ENCODE measurements around the gene PDIA6.

Gene PDIA6

GRCh38 chr2:10796703-10797102 lies 15.9 kb downstream of the PDIA6 start:
- TF ChIP-seq PAX5 (IDR thresholded peaks at IDR 0.05; ENCODE audit: insufficient read depth, low read length, severe bottlenecking) (no peak), TAF1 (IDR thresholded peaks at IDR 0.05; ENCODE audit: low read depth, low read length) (no peak), SPI1 (IDR thresholded peaks at IDR 0.05; ENCODE audit: low read depth, low read length) (no peak), POU2F2 (IDR thresholded peaks at IDR 0.05; ENCODE audit: low read depth, low read length) (no peak), POLR2A (IDR thresholded peaks at IDR 0.05; ENCODE audit: low read depth, low read length) (no peak), POLR2AphosphoS5 (IDR thresholded peaks at IDR 0.05; ENCODE audit: low read depth, low read length) (no peak)
- no peak for FAIRE-seq
- DNase-seq (ENCODE audit: insufficient read length, low spot score) = no peak

DNA sequence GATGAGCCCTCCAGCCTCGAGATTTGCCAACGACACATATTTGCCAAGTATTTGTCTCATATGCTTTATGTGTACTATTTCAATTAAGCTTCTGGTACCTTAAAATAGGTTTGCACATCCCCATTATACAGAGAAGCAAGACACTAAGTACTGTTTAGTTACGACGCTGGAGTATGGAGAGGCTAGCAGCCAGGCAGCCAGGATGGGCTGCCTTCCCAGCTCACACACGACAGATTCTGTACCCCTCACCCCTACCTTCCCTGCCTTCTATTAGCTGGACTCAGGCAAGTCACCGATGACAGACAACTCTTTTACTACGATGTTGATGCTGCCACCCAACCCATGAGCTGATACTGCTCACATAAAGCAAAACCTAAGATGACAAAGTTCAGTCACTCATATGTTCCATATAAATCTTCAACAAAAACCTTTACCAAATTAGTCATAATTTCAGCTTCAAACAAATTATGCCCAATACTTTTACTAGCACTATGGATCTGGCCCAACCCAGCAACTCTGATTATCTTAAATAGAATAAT lies 17.0 kb downstream of the PDIA6 start:
- TF ChIP-seq PAX5 (IDR thresholded peaks at IDR 0.05; ENCODE audit: insufficient read depth, low read length, severe bottlenecking) (no peak), TAF1 (IDR thresholded peaks at IDR 0.05; ENCODE audit: low read depth, low read length) (no peak), POLR2A (IDR thresholded peaks at IDR 0.05; ENCODE audit: low read depth, low read length) (no peak), POLR2AphosphoS5 (IDR thresholded peaks at IDR 0.05; ENCODE audit: low read depth, low read length) (no peak), POU2F2 (IDR thresholded peaks at IDR 0.05; ENCODE audit: low read depth, low read length) (no peak), SPI1 (IDR thresholded peaks at IDR 0.05; ENCODE audit: low read depth, low read length) (no peak)
- FAIRE-seq (no peak), DNase-seq (ENCODE audit: insufficient read length, low spot score) (no peak)

GRCh38 chr2:10794876-10795275 lies 17.7 kb downstream of the PDIA6 start:
- DNase-seq (ENCODE audit: insufficient read length, low spot score) (no peak), FAIRE-seq (no peak)
- TF ChIP-seq POLR2A (IDR thresholded peaks at IDR 0.05; ENCODE audit: low read depth, low read length) = no peak
- no peak for TF ChIP-seq SPI1 (IDR thresholded peaks at IDR 0.05; ENCODE audit: low read depth, low read length)
- TF ChIP-seq POLR2AphosphoS5 (IDR thresholded peaks at IDR 0.05; ENCODE audit: low read depth, low read length) = no peak
- TF ChIP-seq POU2F2 (IDR thresholded peaks at IDR 0.05; ENCODE audit: low read depth, low read length) = no peak
- no peak for TF ChIP-seq TAF1 (IDR thresholded peaks at IDR 0.05; ENCODE audit: low read depth, low read length)
- TF ChIP-seq PAX5 (IDR thresholded peaks at IDR 0.05; ENCODE audit: insufficient read depth, low read length, severe bottlenecking) = no peak

DNA sequence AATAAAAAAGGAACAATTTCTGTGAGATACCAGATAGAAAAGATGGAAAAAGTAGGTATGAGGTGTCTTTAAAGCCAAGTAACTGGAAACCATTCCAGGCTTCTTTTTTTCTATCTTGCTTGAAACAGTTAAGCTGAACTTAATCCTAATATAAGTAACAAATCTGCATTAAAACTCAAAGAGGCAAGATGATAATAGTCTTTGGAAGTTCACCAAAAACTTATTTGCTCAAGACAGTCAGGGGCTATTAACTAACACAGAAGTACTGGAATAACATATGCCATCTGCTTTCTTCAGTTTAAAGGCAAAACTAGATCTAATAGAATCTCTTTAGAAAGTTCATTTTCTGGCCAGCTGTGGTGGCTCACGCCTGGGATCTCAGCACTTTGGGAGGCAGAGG lies 18.8 kb downstream of the PDIA6 start:
- TF ChIP-seq SPI1 (IDR thresholded peaks at IDR 0.05; ENCODE audit: low read depth, low read length) (no peak), POLR2A (IDR thresholded peaks at IDR 0.05; ENCODE audit: low read depth, low read length) (no peak), PAX5 (IDR thresholded peaks at IDR 0.05; ENCODE audit: insufficient read depth, low read length, severe bottlenecking) (no peak), POU2F2 (IDR thresholded peaks at IDR 0.05; ENCODE audit: low read depth, low read length) (no peak), POLR2AphosphoS5 (IDR thresholded peaks at IDR 0.05; ENCODE audit: low read depth, low read length) (no peak), TAF1 (IDR thresholded peaks at IDR 0.05; ENCODE audit: low read depth, low read length) (no peak)
- FAIRE-seq (no peak), DNase-seq (ENCODE audit: insufficient read length, low spot score) (no peak)

DNA sequence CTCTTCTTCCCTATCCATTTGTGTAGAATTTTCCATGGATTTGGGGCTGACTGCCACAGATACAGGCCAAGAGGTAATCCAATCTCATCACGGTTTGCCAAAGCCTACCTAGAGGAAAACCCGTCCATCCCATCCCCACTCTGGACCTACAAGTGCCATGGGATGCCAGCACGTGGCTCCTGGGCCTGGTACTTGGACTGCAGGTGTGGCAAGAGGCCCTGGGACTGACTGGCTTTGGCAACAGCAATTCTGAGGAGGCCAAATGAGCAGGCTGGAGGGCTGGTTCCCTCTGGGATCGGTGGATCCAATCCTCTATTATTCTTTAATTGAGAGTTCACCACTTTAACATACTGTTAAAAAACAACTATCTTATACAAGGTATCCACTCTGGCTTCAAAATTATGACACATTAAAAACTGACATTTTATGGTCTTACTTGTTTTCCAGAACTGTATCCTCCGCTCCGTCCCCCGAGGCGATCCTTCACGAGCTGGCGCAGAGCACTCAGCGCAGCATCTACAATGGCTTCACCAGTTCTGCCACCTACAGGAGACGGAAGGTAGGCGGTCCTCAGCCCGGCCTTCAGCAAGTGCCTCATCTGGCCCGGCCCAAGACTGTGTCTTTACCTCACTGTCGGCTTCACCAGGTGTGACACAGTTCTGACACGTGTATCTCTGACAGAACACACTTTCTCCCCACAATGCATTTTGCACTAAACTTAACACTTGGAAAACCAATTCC lies 19.8 kb downstream of the PDIA6 start:
- TF ChIP-seq POLR2AphosphoS5 (IDR thresholded peaks at IDR 0.05; ENCODE audit: low read depth, low read length) (no peak), PAX5 (IDR thresholded peaks at IDR 0.05; ENCODE audit: insufficient read depth, low read length, severe bottlenecking) (no peak), POLR2A (IDR thresholded peaks at IDR 0.05; ENCODE audit: low read depth, low read length) (no peak), TAF1 (IDR thresholded peaks at IDR 0.05; ENCODE audit: low read depth, low read length) (no peak), POU2F2 (IDR thresholded peaks at IDR 0.05; ENCODE audit: low read depth, low read length) (no peak), SPI1 (IDR thresholded peaks at IDR 0.05; ENCODE audit: low read depth, low read length) (no peak)
- DNase-seq (ENCODE audit: insufficient read length, low spot score) (no peak), FAIRE-seq (no peak)

- DNase-seq (ENCODE audit: insufficient read length, low spot score) (no peak), FAIRE-seq (no peak)
- TF ChIP-seq PAX5 (IDR thresholded peaks at IDR 0.05; ENCODE audit: insufficient read depth, low read length, severe bottlenecking) (no peak), TAF1 (IDR thresholded peaks at IDR 0.05; ENCODE audit: low read depth, low read length) (no peak), POLR2A (IDR thresholded peaks at IDR 0.05; ENCODE audit: low read depth, low read length) (no peak), POU2F2 (IDR thresholded peaks at IDR 0.05; ENCODE audit: low read depth, low read length) (no peak), POLR2AphosphoS5 (IDR thresholded peaks at IDR 0.05; ENCODE audit: low read depth, low read length) (no peak), SPI1 (IDR thresholded peaks at IDR 0.05; ENCODE audit: low read depth, low read length) (no peak)
These were observed 20.5 kb downstream of the PDIA6 start for GRCh38 chr2:10792001-10792634.

GRCh38 chr2:10790228-10790973 lies 22.2 kb downstream of the PDIA6 start:
- peak; percentile 81 for FAIRE-seq
- no peak for DNase-seq (ENCODE audit: insufficient read length, low spot score)
- TF ChIP-seq POLR2AphosphoS5 (IDR thresholded peaks at IDR 0.05; ENCODE audit: low read depth, low read length) (no peak), SPI1 (IDR thresholded peaks at IDR 0.05; ENCODE audit: low read depth, low read length) (no peak), POU2F2 (IDR thresholded peaks at IDR 0.05; ENCODE audit: low read depth, low read length) (no peak), TAF1 (IDR thresholded peaks at IDR 0.05; ENCODE audit: low read depth, low read length) (no peak), POLR2A (IDR thresholded peaks at IDR 0.05; ENCODE audit: low read depth, low read length) (no peak), PAX5 (IDR thresholded peaks at IDR 0.05; ENCODE audit: insufficient read depth, low read length, severe bottlenecking) (no peak)

GRCh38 chr2:10788855-10789254 lies 23.7 kb downstream of the PDIA6 start:
- DNase-seq (ENCODE audit: insufficient read length, low spot score) (no peak), FAIRE-seq (no peak)
- no peak for TF ChIP-seq TAF1 (IDR thresholded peaks at IDR 0.05; ENCODE audit: low read depth, low read length)
- no peak for TF ChIP-seq PAX5 (IDR thresholded peaks at IDR 0.05; ENCODE audit: insufficient read depth, low read length, severe bottlenecking)
- no peak for TF ChIP-seq POLR2AphosphoS5 (IDR thresholded peaks at IDR 0.05; ENCODE audit: low read depth, low read length)
- TF ChIP-seq POU2F2 (IDR thresholded peaks at IDR 0.05; ENCODE audit: low read depth, low read length) = no peak
- TF ChIP-seq POLR2A (IDR thresholded peaks at IDR 0.05; ENCODE audit: low read depth, low read length) = no peak
- no peak for TF ChIP-seq SPI1 (IDR thresholded peaks at IDR 0.05; ENCODE audit: low read depth, low read length)

All from GM12891 (cell line).